ENCODE data around the gene SEPSECS.
"Not testable (repeated sequence)": the region's sequence is repeated elsewhere in the genome, so short reads cannot be mapped to it uniquely, and the experiment has no call there.

SEPSECS gene

DNA sequence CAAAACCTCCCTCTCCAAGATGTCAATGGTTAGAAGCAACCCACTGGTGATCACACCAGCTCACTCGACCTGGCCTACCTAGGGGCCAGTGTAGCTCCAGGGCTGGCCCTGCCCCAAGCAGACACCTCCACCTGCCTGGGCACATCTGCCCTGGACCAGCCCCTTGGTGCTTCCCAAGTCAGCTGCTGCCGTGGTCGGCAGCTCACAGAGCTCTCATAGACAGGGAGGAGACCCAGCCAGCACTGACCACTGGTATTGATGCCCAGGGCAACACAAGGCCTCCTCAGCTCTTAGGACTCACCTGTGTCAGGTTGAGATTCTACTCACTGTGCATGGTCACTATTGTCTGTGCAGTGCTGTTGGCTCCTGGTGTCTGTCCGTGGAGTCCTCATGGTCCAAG lies 51.7 kb downstream of the SEPSECS start:
- no peak for DNase-seq

DNA sequence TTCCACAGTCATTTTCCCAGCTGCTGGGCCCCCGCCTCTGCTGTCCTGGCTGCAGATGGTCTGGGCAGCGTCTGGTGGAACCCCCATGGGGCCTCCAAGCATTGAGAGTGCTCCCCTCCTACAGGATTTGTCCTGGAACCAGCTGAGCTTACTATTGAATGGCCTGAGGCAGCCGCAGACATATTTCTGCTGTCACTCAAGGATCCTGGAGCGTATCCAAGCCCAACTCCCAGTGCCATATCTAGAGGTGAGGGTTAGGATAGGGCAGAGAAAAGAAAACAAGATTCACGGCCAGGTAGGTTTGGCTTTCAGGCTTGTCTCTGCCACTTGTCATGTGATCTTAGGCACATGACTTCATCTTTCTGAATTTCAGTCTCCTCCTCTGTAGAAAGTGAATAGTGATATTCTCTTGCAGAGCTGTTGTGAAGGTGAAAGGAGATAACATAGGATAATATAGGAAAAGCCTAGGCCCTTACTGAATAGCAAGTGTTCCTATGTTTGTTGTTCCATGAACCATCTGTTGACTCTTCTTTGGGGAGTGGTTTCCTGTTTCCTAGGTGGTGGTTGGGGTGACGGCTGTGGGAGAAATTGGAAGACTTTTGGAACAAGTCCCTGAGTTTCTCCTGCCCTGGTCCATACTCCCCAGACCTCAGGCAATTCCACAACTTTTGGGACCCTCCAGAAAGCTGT lies 52.3 kb downstream of the SEPSECS start:
- peak; percentile 42 for DNase-seq

DNA sequence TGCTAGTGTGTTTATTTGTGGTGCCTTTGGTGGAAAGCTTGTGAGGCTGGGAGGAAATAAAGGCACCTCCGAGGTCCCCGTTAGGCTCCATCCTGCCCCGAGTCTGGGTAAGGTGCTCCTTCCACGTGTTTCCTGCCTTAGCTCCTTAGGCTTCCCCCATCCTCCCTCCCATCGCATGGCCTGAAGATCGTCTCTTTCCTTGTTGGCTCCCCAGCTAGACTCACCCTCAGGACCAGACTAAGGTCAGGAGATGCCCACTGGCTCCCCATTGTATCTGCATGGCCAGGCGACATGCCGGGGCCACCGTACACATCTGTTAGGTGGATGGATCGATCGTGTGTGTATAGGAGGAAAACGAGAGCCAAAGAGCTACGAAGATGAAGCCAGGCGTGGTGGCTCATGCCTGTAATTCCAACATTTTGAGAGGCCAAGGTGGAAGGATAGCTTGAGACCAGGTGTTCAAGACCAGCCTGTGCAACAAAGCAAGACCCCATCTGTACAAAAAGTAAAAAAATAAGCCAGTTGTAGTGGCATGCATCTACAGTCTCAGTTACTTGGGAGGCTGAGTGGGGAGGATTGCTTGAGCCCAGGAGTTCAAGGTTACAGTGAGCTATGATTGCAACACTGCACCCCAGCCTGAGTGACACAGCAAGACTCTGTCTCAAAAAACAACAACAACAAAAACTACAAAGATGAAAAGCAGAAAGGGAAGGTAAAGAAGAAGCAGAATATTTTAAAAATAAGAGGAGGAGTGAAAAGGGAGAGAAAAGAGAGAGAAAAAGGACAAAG lies 53.7 kb downstream of the SEPSECS start:
- DNase-seq = no peak

GRCh38 chr4:25104591-25104990 lies 55.7 kb downstream of the SEPSECS start:
- DNase-seq = no peak

DNA sequence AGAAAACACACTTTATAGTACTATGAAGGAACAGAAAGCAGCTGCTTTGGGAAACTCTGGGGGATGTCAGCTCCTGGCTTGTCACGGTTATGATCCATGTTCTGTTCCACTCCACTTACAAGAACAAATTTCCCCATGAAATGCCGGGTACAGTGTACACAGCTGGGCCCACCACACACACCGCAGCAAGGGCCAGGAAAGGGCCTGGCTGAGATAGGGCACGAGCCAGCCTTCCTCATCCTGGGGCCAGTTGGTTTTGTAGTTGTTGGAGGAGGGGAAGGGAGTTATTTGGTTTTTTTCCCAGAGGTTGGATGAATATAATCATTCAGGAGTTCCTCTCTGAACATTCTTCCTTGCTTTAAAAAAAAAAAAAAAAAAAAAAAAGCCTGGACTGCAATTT lies 56.8 kb downstream of the SEPSECS start:
- no peak for DNase-seq

DNA sequence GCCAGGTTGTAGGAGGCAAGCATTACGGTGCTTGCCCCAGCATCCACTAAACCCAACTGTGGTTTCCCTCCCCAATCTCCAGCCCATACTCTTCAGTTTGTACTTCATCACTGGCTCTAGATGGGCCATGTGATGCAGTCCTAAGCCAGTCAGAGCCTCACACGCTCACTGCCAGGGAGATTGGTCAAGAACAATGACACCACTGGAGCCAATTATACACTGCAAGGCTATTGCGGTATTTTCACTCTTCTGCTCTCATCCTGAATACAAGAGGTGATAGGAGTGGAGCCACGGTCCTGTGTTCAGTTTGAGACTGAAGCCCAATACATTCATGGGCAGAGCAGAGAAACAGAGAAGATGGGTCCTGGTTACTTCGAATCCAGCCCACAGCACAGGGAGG lies 58.4 kb downstream of the SEPSECS start:
- DNase-seq = no peak

DNA sequence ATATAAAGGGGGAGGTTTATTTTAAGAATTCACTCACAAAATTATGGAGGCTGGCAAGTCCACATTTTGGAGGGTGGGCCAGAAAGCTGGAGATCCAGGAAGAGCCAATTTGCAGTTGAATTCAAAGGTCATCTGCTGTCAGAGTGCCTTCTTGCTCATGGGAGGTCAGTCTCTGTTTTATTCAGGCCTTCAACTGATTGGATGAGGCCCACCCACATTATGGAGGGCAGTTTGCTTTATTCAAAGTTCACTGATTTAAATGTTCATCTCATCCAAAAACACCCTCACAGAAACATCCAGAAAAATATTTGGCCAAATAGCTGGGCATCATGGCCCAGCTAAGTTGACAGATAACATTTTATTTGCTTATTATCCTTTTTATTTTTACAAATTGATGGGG lies 59.5 kb downstream of the SEPSECS start:
- no peak for DNase-seq

DNA sequence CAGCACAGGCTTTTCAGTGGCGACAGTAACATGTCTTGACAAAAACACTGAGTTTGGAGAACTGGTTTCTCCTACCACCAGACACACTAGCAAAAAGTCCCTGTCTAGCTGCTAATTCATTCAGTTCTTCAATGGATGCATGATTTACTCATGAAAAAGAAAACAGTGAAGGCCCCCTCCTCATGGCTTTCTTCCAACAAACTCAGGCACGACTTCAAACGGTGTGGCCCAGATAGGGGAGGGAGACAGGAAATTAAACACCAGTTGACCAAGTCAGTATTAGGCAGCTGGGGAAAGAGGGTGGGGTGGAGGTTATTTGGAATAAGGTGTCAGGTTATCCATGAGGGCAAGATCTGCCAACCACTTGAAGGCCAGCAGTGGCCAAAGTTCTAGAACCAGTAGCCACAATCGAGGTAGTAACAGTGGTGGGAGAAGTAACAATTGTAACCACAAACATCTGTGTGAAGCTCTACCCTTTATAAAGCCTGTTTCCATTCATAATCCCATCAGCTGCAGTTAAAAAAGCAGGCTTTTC lies 60.2 kb downstream of the SEPSECS start:
- DNase-seq = no peak

- peak; percentile 2 for DNase-seq
Measured at GRCh38 chr4:25098964-25099891, 61.0 kb downstream of the SEPSECS start.

GRCh38 chr4:25096981-25097443 lies 63.2 kb downstream of the SEPSECS start:
- no peak for DNase-seq

DNA sequence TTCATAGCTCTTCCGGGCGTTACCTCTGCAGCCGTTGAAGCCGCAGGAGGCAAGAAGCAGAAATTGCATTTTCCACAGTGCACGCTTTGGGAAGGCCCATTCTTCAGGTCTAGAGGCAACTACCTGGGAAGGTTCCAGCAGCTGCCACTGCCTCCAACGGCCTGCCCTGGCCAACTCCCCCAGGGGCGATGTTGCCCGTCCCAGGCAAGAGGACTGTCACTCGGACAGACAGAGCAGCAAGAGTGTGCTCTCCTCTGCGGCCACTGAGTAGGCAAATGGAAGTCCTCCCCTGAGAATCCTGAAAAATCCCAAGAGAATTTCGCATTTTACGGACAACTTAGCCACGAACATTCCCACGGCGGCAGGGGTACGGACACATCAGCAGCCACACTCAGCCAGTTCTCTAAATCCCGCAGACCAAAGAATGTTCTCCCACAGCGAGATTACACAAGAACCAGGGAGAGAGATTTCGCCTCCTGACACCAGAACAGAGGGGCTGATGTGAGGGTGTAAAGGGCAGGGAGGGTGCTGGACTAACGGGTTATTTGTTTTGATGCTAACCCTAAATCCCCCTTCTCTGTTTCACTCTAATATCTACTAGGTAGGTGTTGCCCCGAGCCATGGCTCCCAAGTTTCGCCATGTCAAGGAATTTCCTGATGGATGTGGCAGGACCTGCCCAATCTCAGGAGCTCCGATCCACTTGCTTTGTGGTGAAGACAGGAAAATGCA lies 63.8 kb downstream of the SEPSECS start:
- DNase-seq = no peak

DNA sequence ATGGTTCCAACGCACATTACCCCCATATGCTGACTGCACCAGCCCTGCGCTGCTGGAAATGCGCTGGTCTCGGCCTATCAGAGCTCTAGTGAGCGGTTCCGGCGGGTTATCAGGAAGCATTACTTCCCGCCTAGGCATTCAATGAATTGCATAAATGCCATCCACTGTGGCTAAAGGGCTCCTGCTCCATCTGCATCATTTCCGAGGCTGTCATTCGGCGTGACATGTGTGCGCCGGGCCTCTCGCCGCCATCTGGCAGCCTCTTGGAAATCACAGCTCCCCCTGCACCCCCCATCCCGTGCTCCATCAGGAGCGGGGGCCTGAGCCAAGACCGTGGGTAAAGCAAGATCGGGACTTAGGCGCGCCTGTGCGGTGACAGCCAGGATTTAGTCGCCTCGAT lies 64.4 kb downstream of the SEPSECS start:
- no peak for DNase-seq

GRCh38 chr4:25092139-25092538 lies 68.1 kb downstream of the SEPSECS start:
- DNase-seq = no peak

- no peak for DNase-seq
Measured at GRCh38 chr4:25090516-25090915, 69.7 kb downstream of the SEPSECS start.

GRCh38 chr4:25089051-25089763 lies 71.0 kb downstream of the SEPSECS start:
- no peak for DNase-seq

GRCh38 chr4:25088093-25088952 lies 71.9 kb downstream of the SEPSECS start:
- no peak for DNase-seq

GRCh38 chr4:25085671-25086070 lies 74.6 kb downstream of the SEPSECS start:
- no peak for DNase-seq

- DNase-seq = not testable (repeated sequence)
Measured at GRCh38 chr4:25083441-25083840, 76.8 kb downstream of the SEPSECS start.

GRCh38 chr4:25081866-25082471 lies 78.3 kb downstream of the SEPSECS start:
- DNase-seq = no peak

DNA sequence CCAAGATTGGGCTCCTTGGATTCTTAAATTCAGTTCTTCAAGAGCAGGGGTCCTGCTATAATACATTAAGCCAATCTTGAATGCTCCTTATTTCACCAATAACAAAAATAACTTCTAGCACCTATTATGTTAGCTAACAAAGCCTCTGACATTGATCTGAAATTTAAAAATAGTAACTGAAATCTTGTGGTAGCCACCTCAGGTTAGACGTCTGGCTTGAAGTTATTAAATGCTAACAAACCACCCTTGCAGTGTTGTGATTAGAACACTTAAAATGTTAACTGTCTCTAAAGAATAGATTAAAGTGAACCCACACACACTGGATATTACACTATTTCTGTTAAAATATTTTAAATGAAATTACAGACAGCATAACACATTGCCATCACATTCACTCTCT lies 79.7 kb downstream of the SEPSECS start:
- no peak for DNase-seq
